Trophoblast cell (in vitro differentiated cells and primary cell): ENCODE measurements around the gene KLC1.
"Not testable (repeated sequence)": the region's sequence is repeated elsewhere in the genome, so short reads cannot be mapped to it uniquely, and the experiment has no call there.

ENCODE experiments used
- DNase-seq, 2 donors: peaks; one replicate each; pipeline ENCODE4 v3.0.0-alpha.2; 2016
- H2AFZ ChIP-seq: 2 replicates; pipeline ENCODE4 v1.6.1; 2013; ENCODE audit warnings: low read length, moderate library complexity, mild to moderate bottlenecking; ENCODE audit not compliant: insufficient read depth, poor library complexity
- H2AK5ac ChIP-seq: 2 replicates; pipeline ENCODE4 v1.6.1; 2013; ENCODE audit warnings: mild to moderate bottlenecking, low read length
- H2BK120ac ChIP-seq: 2 replicates; pipeline ENCODE4 v1.6.1; 2013; ENCODE audit warnings: low read length, mild to moderate bottlenecking, moderate library complexity; ENCODE audit not compliant: insufficient read depth, poor library complexity
- H2BK12ac ChIP-seq: 2 replicates; pipeline ENCODE4 v1.6.1; 2013; ENCODE audit warnings: mild to moderate bottlenecking, low read length, moderate library complexity
- H2BK5ac ChIP-seq: 2 replicates; pipeline ENCODE4 v1.6.1; 2013; ENCODE audit warnings: low read length, low read depth, moderate library complexity, mild to moderate bottlenecking; ENCODE audit not compliant: poor library complexity
- H3K14ac ChIP-seq: 2 replicates; pipeline ENCODE4 v1.6.1; 2013; ENCODE audit warnings: mild to moderate bottlenecking, low read length
- H3K18ac ChIP-seq: 2 replicates; pipeline ENCODE4 v1.6.1; 2013; ENCODE audit warnings: mild to moderate bottlenecking, low read length
- H3K23ac ChIP-seq: 2 replicates; pipeline ENCODE4 v1.6.1; 2013; ENCODE audit warnings: low read length
- H3K27ac ChIP-seq: 2 replicates; pipeline ENCODE4 v1.5.1; 2013; ENCODE audit warnings: low read depth, mild to moderate bottlenecking, inconsistent platforms, low read length, moderate library complexity
- H3K27me3 ChIP-seq: 2 replicates; pipeline ENCODE4 v1.6.1; 2013; ENCODE audit warnings: inconsistent platforms, mild to moderate bottlenecking, low read length, moderate library complexity; ENCODE audit not compliant: insufficient read depth
- H3K36me3 ChIP-seq, 2 experiments: 1 replicate in 1 of 2; 2 replicates in 1 of 2; pipeline ENCODE4 v1.6.1; 2013; ENCODE audit warnings: low read length in 2 of 2, mild to moderate bottlenecking in 2 of 2, moderate library complexity in 1 of 2; ENCODE audit not compliant: insufficient read depth in 2 of 2, control insufficient read depth in 1 of 2
- H3K4ac ChIP-seq: 2 replicates; pipeline ENCODE4 v1.6.1; 2013; ENCODE audit warnings: low read depth, mild to moderate bottlenecking, low read length, moderate library complexity
- H3K4me1 ChIP-seq, 2 experiments: 1 replicate in 1 of 2; 2 replicates in 1 of 2; pipeline ENCODE4 v1.6.1; 2013; ENCODE audit warnings: low read length in 2 of 2, mild to moderate bottlenecking in 2 of 2, moderate library complexity in 1 of 2; ENCODE audit not compliant: insufficient read depth in 2 of 2, control insufficient read depth in 1 of 2
- H3K4me2 ChIP-seq: 2 replicates; pipeline ENCODE4 v1.6.1; 2013; ENCODE audit warnings: inconsistent platforms, mild to moderate bottlenecking, low read length, moderate library complexity
- H3K4me3 ChIP-seq: 2 replicates; pipeline ENCODE4 v1.5.1; 2013; ENCODE audit warnings: mild to moderate bottlenecking, low read depth, low read length, inconsistent platforms
- H3K79me1 ChIP-seq: one replicate; pipeline ENCODE4 v1.6.1; 2013; ENCODE audit warnings: low read length
- H3K79me2 ChIP-seq: 2 replicates; pipeline ENCODE4 v1.6.1; 2013; ENCODE audit warnings: low read length, mild to moderate bottlenecking; ENCODE audit not compliant: control insufficient read depth, insufficient read depth, poor library complexity
- H3K9ac ChIP-seq: 2 replicates; pipeline ENCODE4 v1.6.1; 2013; ENCODE audit warnings: mild to moderate bottlenecking, low read length
- H3K9me3 ChIP-seq: 2 replicates; pipeline ENCODE4 v1.6.1; 2013; ENCODE audit warnings: low read depth, mild to moderate bottlenecking, control low read depth, inconsistent platforms, low read length; ENCODE audit not compliant: insufficient read depth
- H4K12ac ChIP-seq: 2 replicates; pipeline ENCODE4 v1.6.1; 2013; ENCODE audit warnings: low read depth, mild to moderate bottlenecking, low read length, moderate library complexity
- H4K8ac ChIP-seq: 2 replicates; pipeline ENCODE4 v1.6.1; 2013; ENCODE audit warnings: low read depth, mild to moderate bottlenecking, low read length, moderate library complexity
- H4K91ac ChIP-seq: one replicate; pipeline ENCODE4 v1.6.1; 2013; ENCODE audit warnings: low read depth, mild to moderate bottlenecking, low read length, moderate library complexity
- WGBS: extraction: QIAGEN DNeasy Blood & Tissue Kit; methylation state at CpG from one replicate; pipeline ENCODE4 v1.1.7; 2013; ENCODE audit warnings: missing lambda C conversion rate; ENCODE audit not compliant: insufficient read length, insufficient coverage; ENCODE audit errors: extremely low coverage; 5-methylcytosine and 5-hydroxymethylcytosine counted together

The KLC1 gene

DNA sequence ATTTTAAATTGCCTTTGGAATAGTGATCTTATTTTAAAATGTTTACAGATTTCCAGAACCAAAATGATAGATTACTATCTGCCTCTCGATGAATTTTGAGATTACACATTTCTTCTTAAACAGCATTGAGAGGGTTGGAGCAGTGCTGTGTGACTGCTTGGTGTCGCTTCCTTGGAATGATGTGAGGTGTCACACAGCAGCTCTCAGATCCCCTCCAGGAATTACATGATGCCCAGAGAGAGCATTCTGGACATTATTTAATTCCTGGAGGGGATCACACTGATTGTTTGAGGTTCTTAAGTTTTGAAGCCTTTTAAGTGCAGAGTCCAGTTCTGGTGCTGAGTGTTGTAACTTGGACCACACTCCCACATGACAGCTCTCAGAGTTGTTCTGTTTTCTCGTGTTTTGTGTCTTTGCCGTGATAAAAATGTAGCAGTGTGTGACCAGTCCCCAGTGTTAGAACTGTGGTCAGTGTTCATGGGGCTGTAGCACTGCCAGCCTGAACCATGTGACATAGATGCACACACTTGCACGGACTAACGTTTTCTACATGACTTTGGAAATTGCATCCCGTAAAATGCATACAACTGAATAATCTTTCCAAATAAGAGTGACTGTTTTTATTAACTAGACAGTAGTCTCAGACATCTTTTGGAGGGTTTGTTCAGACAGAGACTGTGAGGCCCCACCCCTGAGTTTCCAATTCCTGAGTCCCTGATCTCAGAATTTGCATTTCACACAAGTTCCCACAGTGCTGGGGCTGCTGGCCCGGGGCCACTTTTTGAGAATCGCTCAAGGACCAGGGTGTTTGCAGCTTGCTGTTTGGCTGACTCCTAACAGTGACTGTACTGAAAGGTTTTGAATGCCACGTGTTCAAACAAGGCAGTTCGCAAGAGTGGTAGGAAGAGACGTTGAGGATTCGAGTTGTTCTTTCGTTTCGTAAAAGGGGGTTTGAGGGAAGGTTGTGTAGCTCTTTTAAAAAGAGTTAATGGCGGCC lies 60.2 kb downstream of the KLC1 start:
- H2AFZ ChIP-seq: no peak overlapping the region
- H3K18ac ChIP-seq: no peak overlapping the region
- no peak overlapping the region for H3K27ac ChIP-seq
- no peaks in the 10 kb centered on the region for H3K79me1 ChIP-seq
- H3K4me1 ChIP-seq: peaks cover 4% of the 10 kb centered on the region in 2 experiments
- H3K27me3 ChIP-seq: no peaks in the 10 kb centered on the region
- 100% methylated on average over 5 of the region's 16 CpGs for WGBS
- no peak overlapping the region for H3K4me2 ChIP-seq
- H4K12ac ChIP-seq: no peak overlapping the region
- no peaks in the 10 kb centered on the region for H3K9me3 ChIP-seq
- H3K9ac ChIP-seq: no peak overlapping the region
- no peak overlapping the region for H3K23ac ChIP-seq
- no peak overlapping the region for H2BK12ac ChIP-seq
- H3K4ac ChIP-seq: no peak overlapping the region
- no peak overlapping the region for H3K4me3 ChIP-seq
- DNase-seq: no peak
- H4K91ac ChIP-seq: no peak overlapping the region
- H4K8ac ChIP-seq: no peak overlapping the region
- no peak overlapping the region for H2AK5ac ChIP-seq
- H3K36me3 ChIP-seq: peaks cover 53 to 68% of the 10 kb centered on the region in 2 experiments
- no peak overlapping the region for H2BK120ac ChIP-seq
- no peaks in the 10 kb centered on the region for H3K79me2 ChIP-seq
- no peak overlapping the region for H2BK5ac ChIP-seq
- H3K14ac ChIP-seq: no peak overlapping the region

DNA sequence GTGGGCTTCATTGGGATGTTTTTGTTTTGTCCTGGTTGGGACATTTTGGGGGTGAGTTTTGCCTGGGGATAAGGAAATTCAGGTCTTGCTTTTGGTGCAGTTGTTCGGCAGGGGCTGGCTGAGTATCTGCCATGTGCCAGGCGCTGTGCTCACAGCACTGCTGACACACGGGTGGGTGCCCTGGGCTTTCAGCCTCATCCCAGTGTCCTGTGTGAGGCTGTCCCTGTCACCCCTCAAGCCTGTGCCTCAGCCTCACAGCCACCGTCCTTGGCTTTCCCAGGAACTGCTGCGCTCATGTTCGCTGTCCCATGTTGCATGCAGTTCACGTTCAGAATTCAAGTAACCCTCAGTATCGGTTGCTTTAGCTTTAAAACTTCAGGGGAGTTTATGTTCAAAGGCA lies 61.3 kb downstream of the KLC1 start:
- Histone ChIP-seq H4K12ac (no peak overlapping the region), H3K27me3 (no peaks in the 10 kb centered on the region), H3K23ac (no peak overlapping the region), H3K14ac (no peak overlapping the region), H4K91ac (no peak overlapping the region), H3K79me2 (no peaks in the 10 kb centered on the region), H3K4me2 (no peak overlapping the region), H2BK120ac (no peak overlapping the region), H3K9me3 (no peaks in the 10 kb centered on the region), H3K18ac (no peak overlapping the region), H2AK5ac (no peak overlapping the region), H3K9ac (no peak overlapping the region), H3K4me3 (no peak overlapping the region), H3K36me3 (peaks cover 56 to 65% of the 10 kb centered on the region in 2 experiments), H3K4me1 (peaks cover 4% of the 10 kb centered on the region in 2 experiments), H2BK12ac (no peak overlapping the region), H3K4ac (no peak overlapping the region), H4K8ac (no peak overlapping the region), H2BK5ac (no peak overlapping the region), H3K79me1 (no peaks in the 10 kb centered on the region), H2AFZ (no peak overlapping the region), H3K27ac (no peak overlapping the region)
- no CpG with 5 or more reads among the region's 8 CpGs for WGBS
- DNase-seq: no peak

DNA sequence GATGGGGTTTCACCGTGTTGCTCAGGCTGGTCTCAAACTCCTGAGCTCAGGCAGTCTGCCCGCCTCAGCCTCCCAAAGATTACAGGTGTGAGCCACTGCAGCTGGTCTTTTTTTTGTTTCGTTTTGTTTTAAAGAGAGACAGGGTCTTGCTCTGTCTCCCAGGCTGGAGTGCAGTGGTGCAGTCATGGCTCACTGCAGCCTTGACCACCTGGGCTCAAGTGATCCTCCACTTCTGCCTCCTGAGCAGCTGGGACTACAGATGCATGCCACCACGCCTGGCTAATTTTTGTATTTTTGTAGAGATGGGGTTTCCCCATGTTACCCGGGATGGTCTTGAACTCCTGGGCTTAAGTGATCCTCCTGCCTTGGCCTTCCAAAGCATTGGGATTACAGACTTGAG lies 62.6 kb downstream of the KLC1 start:
- H3K4me2 ChIP-seq, H4K12ac ChIP-seq, H2BK120ac ChIP-seq, H3K9me3 ChIP-seq, H2BK5ac ChIP-seq, H4K8ac ChIP-seq, H3K4ac ChIP-seq, H2BK12ac ChIP-seq, H3K23ac ChIP-seq, H3K18ac ChIP-seq, H3K79me2 ChIP-seq, H3K14ac ChIP-seq, H3K79me1 ChIP-seq, H3K4me3 ChIP-seq, H3K4me1 ChIP-seq, H3K27me3 ChIP-seq, H3K9ac ChIP-seq, H3K27ac ChIP-seq, H2AFZ ChIP-seq, H4K91ac ChIP-seq, DNase-seq, H2AK5ac ChIP-seq: not testable (repeated sequence)
- H3K36me3 ChIP-seq: peaks cover 55 to 65% of the 10 kb centered on the region in 2 experiments
- WGBS: no CpG with 5 or more reads among the region's 5 CpGs

DNA sequence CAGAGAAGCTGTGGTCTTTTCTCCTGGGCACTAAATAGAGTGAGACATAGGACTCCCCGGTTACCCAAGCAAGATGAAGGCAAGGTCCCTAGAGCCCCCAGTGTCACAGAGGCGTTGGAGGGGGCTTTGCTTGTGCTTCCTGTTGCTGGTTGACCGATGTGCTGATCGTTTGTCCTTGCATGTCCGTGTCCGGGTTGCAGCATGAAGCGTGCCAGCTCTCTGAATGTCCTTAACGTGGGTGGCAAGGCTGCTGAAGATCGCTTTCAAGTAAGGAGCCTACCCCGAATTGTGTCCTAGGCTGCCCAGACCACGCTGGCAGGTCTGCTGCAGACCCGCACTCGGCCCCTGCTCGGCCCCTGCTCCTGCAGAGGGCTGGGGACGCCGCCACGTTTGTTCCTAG lies 63.1 kb downstream of the KLC1 start:
- Histone ChIP-seq H3K27ac (no peak overlapping the region), H4K12ac (no peak overlapping the region), H3K4ac (no peak overlapping the region), H3K79me2 (no peaks in the 10 kb centered on the region), H3K18ac (no peak overlapping the region), H4K91ac (no peak overlapping the region), H2AK5ac (no peak overlapping the region), H3K79me1 (no peaks in the 10 kb centered on the region), H3K9me3 (peaks cover 2% of the 10 kb centered on the region), H4K8ac (no peak overlapping the region), H3K23ac (no peak overlapping the region), H3K4me3 (peak overlapping the region; percentile 58), H3K14ac (no peak overlapping the region), H2BK120ac (no peak overlapping the region), H2BK5ac (no peak overlapping the region), H3K27me3 (no peaks in the 10 kb centered on the region), H3K4me1 (peaks cover 0 to 2% of the 10 kb centered on the region in 2 experiments), H3K4me2 (no peak overlapping the region), H2AFZ (no peak overlapping the region), H2BK12ac (no peak overlapping the region), H3K9ac (no peak overlapping the region), H3K36me3 (peaks cover 54 to 61% of the 10 kb centered on the region in 2 experiments)
- DNase-seq: no peak
- WGBS: no CpG with 5 or more reads among the region's 17 CpGs
